D721Med (cell line): ENCODE measurements around the gene PDE6B.
A peak's percentile ranks its signal among the peaks of the same experiment; 100 is the strongest.

Source experiments
- DNase-seq: peaks from one replicate; pipeline ENCODE4 v3.0.0; 2011; ENCODE audit warnings: low spot score; ENCODE audit not compliant: insufficient read length
- FAIRE-seq: peaks from 2 replicates; lab custom pipeline; 2011; peaks lifted over from hg19 to GRCh38; lab: Jason Lieb, UNC
- TF ChIP-seq, protein P1 (sequence below): IDR thresholded peaks from 2 replicates; pipeline ENCODE4 v1.5.1; 2012; ENCODE audit warnings: mild to moderate bottlenecking, control low read depth; ENCODE audit not compliant: insufficient read depth; ENCODE audit errors: missing control alignments

The PDE6B gene

GRCh38 chr4:681736-682451 is 56.5 kb downstream of the PDE6B start:
- no peak for FAIRE-seq
- no peak for DNase-seq
- TF ChIP-seq, protein P1, sequence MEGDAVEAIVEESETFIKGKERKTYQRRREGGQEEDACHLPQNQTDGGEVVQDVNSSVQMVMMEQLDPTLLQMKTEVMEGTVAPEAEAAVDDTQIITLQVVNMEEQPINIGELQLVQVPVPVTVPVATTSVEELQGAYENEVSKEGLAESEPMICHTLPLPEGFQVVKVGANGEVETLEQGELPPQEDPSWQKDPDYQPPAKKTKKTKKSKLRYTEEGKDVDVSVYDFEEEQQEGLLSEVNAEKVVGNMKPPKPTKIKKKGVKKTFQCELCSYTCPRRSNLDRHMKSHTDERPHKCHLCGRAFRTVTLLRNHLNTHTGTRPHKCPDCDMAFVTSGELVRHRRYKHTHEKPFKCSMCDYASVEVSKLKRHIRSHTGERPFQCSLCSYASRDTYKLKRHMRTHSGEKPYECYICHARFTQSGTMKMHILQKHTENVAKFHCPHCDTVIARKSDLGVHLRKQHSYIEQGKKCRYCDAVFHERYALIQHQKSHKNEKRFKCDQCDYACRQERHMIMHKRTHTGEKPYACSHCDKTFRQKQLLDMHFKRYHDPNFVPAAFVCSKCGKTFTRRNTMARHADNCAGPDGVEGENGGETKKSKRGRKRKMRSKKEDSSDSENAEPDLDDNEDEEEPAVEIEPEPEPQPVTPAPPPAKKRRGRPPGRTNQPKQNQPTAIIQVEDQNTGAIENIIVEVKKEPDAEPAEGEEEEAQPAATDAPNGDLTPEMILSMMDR, result no peak

DNA sequence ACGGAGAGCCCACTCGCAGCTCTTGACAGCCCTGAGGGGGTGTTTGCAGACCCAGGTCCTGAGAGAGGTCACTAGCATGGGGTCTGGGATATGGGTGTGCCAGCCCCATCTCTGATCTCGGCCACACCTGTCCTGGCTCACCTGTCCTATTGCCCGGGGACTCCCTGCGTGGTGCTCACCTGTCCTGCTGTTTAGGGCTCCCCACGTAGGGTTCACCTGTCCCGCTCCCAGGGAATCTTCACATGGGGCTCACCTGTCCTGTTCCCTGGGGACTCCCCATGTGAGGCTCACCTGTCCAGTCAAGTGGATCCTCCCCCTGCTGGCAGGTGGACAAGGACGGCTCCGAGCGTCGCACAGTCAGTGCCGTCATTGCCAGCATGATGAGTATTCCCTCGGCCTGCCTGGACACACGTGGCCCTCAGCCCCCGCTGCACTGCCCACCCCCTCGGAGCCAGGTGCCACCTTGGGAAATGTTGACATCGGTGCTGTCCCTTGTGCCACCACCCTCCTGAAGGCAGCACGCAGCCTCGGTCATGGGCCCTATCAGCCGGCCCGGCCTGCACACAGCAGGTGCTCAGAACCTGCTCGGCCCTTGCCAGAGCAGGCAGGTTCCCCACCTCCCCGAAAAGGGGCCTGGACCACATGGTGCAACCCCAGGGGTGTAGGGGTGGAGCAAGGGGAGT is 57.3 kb downstream of the PDE6B start:
- TF ChIP-seq, protein P1, result no peak
- DNase-seq, result no peak
- no peak for FAIRE-seq

DNA sequence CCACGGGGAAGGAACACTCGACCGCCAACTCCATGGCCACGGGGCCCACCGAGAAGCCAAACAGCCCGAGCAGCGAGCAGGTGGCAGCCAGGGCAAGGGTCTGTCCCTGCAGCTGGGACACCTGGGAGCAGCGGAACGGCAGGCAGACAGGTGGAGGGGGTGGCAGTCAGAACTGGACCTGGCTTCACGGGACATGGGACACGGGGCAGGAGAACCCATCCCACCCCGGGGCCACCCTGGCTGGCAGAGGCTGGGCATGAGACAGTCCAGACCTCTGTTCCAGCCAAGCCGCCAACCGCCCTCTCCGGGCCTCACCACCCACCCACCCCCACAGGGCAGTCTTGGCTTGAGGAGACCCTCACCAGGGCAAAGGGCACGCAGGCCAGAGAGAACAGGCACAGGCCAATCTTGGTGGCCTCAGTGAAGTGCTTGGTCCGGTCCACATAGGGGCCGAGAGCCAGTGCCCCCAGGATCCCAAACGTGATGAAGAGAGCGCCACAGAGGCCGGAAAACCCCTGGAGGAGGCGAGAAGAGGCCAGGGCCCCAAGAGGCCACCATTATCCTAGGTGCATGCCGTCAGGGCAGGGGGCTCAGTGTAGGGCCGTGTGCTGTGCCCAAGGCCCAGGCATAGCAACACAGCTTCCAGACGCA is 58.0 kb downstream of the PDE6B start:
- DNase-seq, result no peak
- TF ChIP-seq, protein P1, result no peak
- no peak for FAIRE-seq

DNA sequence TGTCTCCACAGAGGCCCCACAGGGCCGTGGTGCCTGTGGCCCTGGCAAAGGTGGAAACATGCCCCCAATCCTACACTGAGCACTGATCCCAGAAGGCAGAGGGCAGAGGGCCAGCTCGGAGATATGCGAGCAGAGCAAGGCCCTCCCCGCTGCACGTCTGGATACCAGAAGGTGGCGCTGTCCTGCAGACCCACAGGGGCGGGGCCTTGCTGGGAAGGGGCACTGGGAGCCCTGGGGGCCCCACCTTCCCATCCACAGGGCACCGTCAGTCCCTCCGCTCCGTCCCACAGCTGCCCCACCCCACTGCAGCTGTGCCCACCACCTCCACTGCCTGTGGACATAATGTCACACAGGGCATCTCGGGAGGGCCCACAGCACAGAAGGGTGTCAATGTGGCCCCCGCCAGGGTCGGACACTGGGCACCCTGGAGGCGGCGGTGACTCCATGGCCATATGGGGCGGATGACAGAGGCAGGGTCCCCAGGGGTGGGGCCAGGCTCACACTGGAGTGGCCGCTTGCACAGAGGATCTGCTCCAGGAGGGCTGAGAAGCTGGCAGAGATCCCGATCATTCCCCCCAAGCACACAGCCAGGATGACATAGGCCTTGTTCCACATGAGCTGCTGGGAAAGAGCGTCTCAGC is 58.7 kb downstream of the PDE6B start:
- no peak for FAIRE-seq
- peak; percentile 89 for DNase-seq
- TF ChIP-seq, protein P1, result peak; percentile 65

DNA sequence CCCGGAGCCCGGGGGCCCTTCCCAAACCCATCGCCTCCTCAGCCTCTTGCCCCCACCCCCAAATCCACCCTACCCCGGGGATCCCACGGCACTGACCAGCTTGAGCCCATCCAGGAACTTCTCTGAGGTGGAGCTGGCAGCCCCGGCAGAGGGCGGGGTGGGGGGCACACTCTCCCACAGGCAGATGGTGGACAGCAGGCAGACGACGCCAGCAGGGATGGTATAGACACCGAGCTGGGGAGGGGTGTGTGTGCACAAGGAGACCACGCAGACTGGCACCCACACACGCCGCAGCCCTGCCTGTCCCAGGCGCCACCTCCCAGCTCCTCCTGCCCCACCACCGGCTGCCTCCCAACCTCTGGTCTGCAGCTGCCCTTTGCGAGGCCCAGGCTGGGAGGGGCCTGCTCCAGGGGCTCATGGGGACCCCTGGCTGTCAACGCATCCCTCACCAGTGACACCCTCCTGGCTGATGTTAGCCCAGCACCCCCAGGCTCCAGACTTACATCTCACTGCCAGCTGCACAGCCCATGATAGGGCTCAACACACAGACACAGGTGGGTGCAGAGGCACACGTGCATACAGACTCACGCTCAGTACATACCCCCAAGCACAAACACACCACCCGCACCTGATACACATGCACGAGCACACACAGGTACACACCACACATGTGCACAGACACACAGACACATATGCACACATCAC is 59.4 kb downstream of the PDE6B start:
- FAIRE-seq (no peak), DNase-seq (no peak)

More for the DNA sequence above, 59.4 kb downstream of the PDE6B start:
- TF ChIP-seq, protein P1, result no peak
